Colonic mucosa (tissue), 4 donors: ENCODE data around the gene KCNJ16. TPM values are rescaled to one million over a fixed set of nuclear protein-coding genes. Genes with fewer than 3 reads are reported as not detected.

Experiments
- DNase-seq: peaks from one replicate; pipeline ENCODE4 v3.0.0-alpha.2; 2020
- H3K27ac ChIP-seq: fragments of 200-600 bp; one replicate; pipeline ENCODE4 v1.8.0; 2021
- H3K27me3 ChIP-seq: fragments of 200-600 bp; one replicate; pipeline ENCODE4 v1.8.0; 2021
- H3K36me3 ChIP-seq: fragments of 200-600 bp; one replicate; pipeline ENCODE4 v1.8.0; 2021
- H3K4me1 ChIP-seq: fragments of 200-600 bp; one replicate; pipeline ENCODE4 v1.8.0; 2021; ENCODE audit warnings: mild to moderate bottlenecking
- H3K4me3 ChIP-seq: fragments of 200-600 bp; one replicate; pipeline ENCODE4 v1.8.0; 2021
- H3K9ac ChIP-seq, 2 donors: one replicate each; pipeline ENCODE4 v1.7.0; 2013; ENCODE audit warnings: control low read depth in 2 of 2, low read depth in 2 of 2, low read length in 2 of 2
- H3K9me3 ChIP-seq: fragments of 200-600 bp; one replicate; pipeline ENCODE4 v1.8.0; 2021
- CTCF ChIP-seq: fragments of 200-600 bp; IDR thresholded peaks from one replicate; pipeline ENCODE4 v1.8.0; 2022; ENCODE audit warnings: antibody characterized with exemption, mild to moderate bottlenecking
- intact Hi-C: fragments of 100-400 bp; cut with DNase I; formaldehyde crosslinking; loops from one replicate; pipeline ENCODE4 v1.14.1; 2022
- total RNA-seq, 2 donors: library from RNA; stranded (reverse); fragmentation: NEBNext Ultra II Directional in 1 of 2; extraction: Animal tissue kit (Norgen Biotek cat#: 25700) in 1 of 2; gene quantifications; one replicate each; pipeline ENCODE4 v1.2.1, GENCODE V29; 2021
- donor health status: healthy.
- donor health status: DM: no; HTN: no; CAD: no.
- donor health status: DM: no; HTN: no; CAD: no.

Gene KCNJ16
- total RNA-seq, 2 donors from 2014 or later: 0.20 to 0.35 TPM

DNA sequence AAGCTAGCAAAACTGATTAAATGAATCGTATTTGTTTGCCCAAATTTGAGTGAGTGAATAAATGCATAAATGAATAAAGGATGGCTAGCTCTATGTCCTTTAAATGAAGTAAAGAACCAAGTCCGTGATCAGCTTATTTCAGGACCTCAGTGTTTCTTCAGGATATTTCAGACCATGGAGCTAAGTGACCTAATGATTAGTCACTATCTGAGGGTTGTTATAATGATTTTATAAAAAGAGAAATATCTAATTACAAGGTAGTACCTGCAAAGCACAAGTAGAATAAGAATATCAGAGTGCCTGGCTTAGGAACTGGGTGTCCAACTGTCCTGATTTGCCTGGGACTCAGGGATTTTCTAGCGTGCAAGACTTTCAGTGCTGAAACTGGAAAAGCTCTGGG is 106.8 kb downstream of the KCNJ16 start:
- no peaks in the 10 kb centered on the region for H3K4me1 ChIP-seq
- TF ChIP-seq CTCF: no peak
- no peaks in the 10 kb centered on the region for H3K27me3 ChIP-seq
- H3K4me3 ChIP-seq: no peak overlapping the region
- H3K9me3 ChIP-seq: no peaks in the 10 kb centered on the region
- no peaks in the 10 kb centered on the region for H3K36me3 ChIP-seq
- no peak overlapping the region for H3K9ac ChIP-seq
- intact Hi-C loops: no loop called here
- H3K27ac ChIP-seq: no peak overlapping the region
- DNase-seq: no peak

GRCh38 chr17:70183508-70183907 is 108.5 kb downstream of the KCNJ16 start:
- intact Hi-C loops: no loop called here
- no peak overlapping the region for H3K27ac ChIP-seq
- H3K4me1 ChIP-seq: no peaks in the 10 kb centered on the region
- H3K36me3 ChIP-seq: no peaks in the 10 kb centered on the region
- no peak for TF ChIP-seq CTCF
- no peak overlapping the region for H3K4me3 ChIP-seq
- H3K9ac ChIP-seq: no peak overlapping the region
- DNase-seq: no peak
- no peaks in the 10 kb centered on the region for H3K27me3 ChIP-seq
- H3K9me3 ChIP-seq: no peaks in the 10 kb centered on the region

DNA sequence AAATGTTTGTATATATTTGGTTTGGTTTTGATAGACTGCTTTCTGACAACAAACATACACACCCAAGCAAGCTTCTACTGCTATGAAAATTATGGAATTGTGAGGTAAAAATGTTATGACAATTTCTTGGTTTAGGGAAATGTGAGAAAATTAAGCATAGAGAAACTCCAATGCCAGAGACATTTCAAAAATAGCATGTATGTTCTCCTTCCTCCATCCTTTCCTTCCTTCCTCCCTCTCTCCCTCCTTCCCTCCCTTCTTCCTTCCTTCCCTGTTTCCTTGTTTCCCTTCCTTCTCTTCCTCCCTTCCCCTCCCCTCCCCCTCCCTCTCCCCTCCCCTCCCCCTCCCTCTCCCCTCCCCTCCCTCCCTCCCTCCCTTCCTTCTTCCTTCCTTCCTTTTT is 109.2 kb downstream of the KCNJ16 start:
- no peak overlapping the region for H3K4me3 ChIP-seq
- no peak for DNase-seq
- no peak for TF ChIP-seq CTCF
- no peaks in the 10 kb centered on the region for H3K4me1 ChIP-seq
- intact Hi-C loops: no loop called here
- no peaks in the 10 kb centered on the region for H3K36me3 ChIP-seq
- H3K27me3 ChIP-seq: no peaks in the 10 kb centered on the region
- no peak overlapping the region for H3K9ac ChIP-seq
- no peak overlapping the region for H3K27ac ChIP-seq
- no peaks in the 10 kb centered on the region for H3K9me3 ChIP-seq

DNA sequence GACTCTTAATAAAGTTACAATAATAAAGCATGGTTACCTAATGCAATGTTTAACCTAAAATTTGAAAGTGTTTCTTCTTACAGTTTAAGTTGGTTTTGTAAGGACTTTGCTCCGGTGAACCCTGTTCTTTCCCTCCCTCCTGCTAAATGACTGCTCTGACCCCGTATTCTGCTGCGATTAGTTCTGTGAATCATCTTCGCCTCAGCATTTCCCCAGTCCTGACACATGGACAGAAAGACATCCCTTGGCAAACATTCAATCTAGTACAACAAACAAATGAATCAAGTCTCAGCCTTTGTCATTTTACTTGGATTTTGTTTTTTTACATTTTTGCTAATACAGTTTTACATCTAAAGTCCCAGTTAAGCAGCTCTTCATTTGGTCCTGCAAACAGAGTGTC is 109.7 kb downstream of the KCNJ16 start:
- H3K27me3 ChIP-seq: no peaks in the 10 kb centered on the region
- H3K27ac ChIP-seq: no peak overlapping the region
- no peak for DNase-seq
- no peaks in the 10 kb centered on the region for H3K36me3 ChIP-seq
- no peaks in the 10 kb centered on the region for H3K4me1 ChIP-seq
- intact Hi-C loops: no loop called here
- TF ChIP-seq CTCF: no peak
- no peak overlapping the region for H3K4me3 ChIP-seq
- no peak overlapping the region for H3K9ac ChIP-seq
- H3K9me3 ChIP-seq: no peaks in the 10 kb centered on the region

Other genes with a start within 250 kb of the KCNJ16 start
- 10 to 100 TPM in 1 of 2 donors, 1 to 10 TPM in 1; 7.4 to 18.2 TPM for gene KCNJ2, start 94.3 kb downstream of the KCNJ16 start, total RNA-seq